Keratinocyte (primary cell): Measurements from ENCODE around the gene GLI3. TPM values are rescaled to one million over a fixed set of nuclear protein-coding genes. Genes with fewer than 3 reads are reported as not detected.

Experiments used
- DNase-seq: peaks from one replicate; pipeline ENCODE4 v3.0.0-alpha.2; 2011; ENCODE audit warnings: low read depth, missing footprints, low spot score
- FAIRE-seq: peaks from 2 replicates; lab custom pipeline; 2011; peaks lifted over from hg19 to GRCh38; lab: Jason Lieb, UNC
- H2AFZ ChIP-seq: 2 replicates; pipeline ENCODE4 v1.6.0; 2012; ENCODE audit warnings: low read length, control low read depth, inconsistent platforms; ENCODE audit not compliant: control insufficient read depth
- H3K27ac ChIP-seq: 2 replicates; pipeline ENCODE4 v1.5.1; 2011; ENCODE audit warnings: low read length; ENCODE audit not compliant: control insufficient read depth, insufficient read depth
- H3K27me3 ChIP-seq: 3 replicates; pipeline ENCODE4 v1.6.0; 2011; ENCODE audit warnings: low read length; ENCODE audit not compliant: control insufficient read depth, insufficient read depth; ENCODE audit errors: extremely low read depth
- H3K36me3 ChIP-seq, 2 experiments: 2 replicates in 1 of 2; 3 replicates in 1 of 2; pipeline ENCODE4 v1.5.1; 2011; ENCODE audit warnings: low read length in 2 of 2, mild to moderate bottlenecking in 1 of 2; ENCODE audit not compliant: control insufficient read depth in 2 of 2, insufficient read depth in 2 of 2; ENCODE audit errors: extremely low read depth in 1 of 2
- H3K4me1 ChIP-seq: 3 replicates; pipeline ENCODE4 v1.5.1; 2011; ENCODE audit warnings: low read length; ENCODE audit not compliant: control insufficient read depth, insufficient read depth; ENCODE audit errors: extremely low read depth
- H3K4me2 ChIP-seq: 3 replicates; pipeline ENCODE4 v1.6.0; 2011; ENCODE audit warnings: low read depth, low read length; ENCODE audit not compliant: control insufficient read depth, insufficient read depth; ENCODE audit errors: extremely low read depth
- H3K4me3 ChIP-seq, 3 experiments: fragments of 200-600 bp in 1 of 3; sonication (generic) in 1 of 3; 2 replicates in 2 of 3; 3 replicates in 1 of 3; pipeline ENCODE4 v1.5.1; 2011 to 2016; ENCODE audit warnings: low read length in 3 of 3, mild to moderate bottlenecking in 3 of 3, control low read depth in 2 of 3, inconsistent platforms in 1 of 3, low read depth in 1 of 3, mixed read lengths in 1 of 3, mixed run types in 1 of 3, moderate library complexity in 1 of 3; ENCODE audit not compliant: control insufficient read depth in 2 of 3, insufficient read depth in 2 of 3; ENCODE audit errors: extremely low read depth in 1 of 3
- H3K79me2 ChIP-seq: 2 replicates; pipeline ENCODE4 v1.6.0; 2012; ENCODE audit warnings: low read length; ENCODE audit not compliant: control insufficient read depth, insufficient read depth
- H3K9ac ChIP-seq: 3 replicates; pipeline ENCODE4 v1.6.0; 2011; ENCODE audit warnings: low read length; ENCODE audit not compliant: control insufficient read depth, insufficient read depth; ENCODE audit errors: extremely low read depth
- H3K9me1 ChIP-seq: 3 replicates; pipeline ENCODE4 v1.6.0; 2011; ENCODE audit warnings: low read length; ENCODE audit not compliant: control insufficient read depth, insufficient read depth; ENCODE audit errors: extremely low read depth
- H3K9me3 ChIP-seq: 2 replicates; pipeline ENCODE4 v1.5.1; 2012; ENCODE audit warnings: low read depth, low read length; ENCODE audit not compliant: control insufficient read depth
- H4K20me1 ChIP-seq: 3 replicates; pipeline ENCODE4 v1.6.0; 2011; ENCODE audit warnings: low read length; ENCODE audit not compliant: control insufficient read depth, insufficient read depth; ENCODE audit errors: extremely low read depth
- CTCF ChIP-seq, 3 experiments: IDR thresholded peaks in 1 of 3; conservative IDR thresholded peaks in 1 of 3; optimal IDR thresholded peaks in 1 of 3; 2 replicates in 2 of 3; 3 replicates in 1 of 3; pipeline versions ENCODE3 to v1.5.1; 2011; ENCODE audit warnings: low read length in 3 of 3, mild to moderate bottlenecking in 3 of 3, moderate library complexity in 2 of 3, control low read depth in 1 of 3, inconsistent platforms in 1 of 3; ENCODE audit not compliant: insufficient read depth in 2 of 3; ENCODE audit errors: extremely low read depth in 1 of 3
- EZH2 ChIP-seq: IDR thresholded peaks from one replicate; pipeline ENCODE4 v1.6.1; 2012; ENCODE audit warnings: inconsistent platforms, mild to moderate bottlenecking, low read length, moderate library complexity
- dilution Hi-C: fragments of 300-500 bp; cut with MboI; formaldehyde crosslinking; loops from one replicate; pipeline ENCODE4 v1.7.0; 2020; ENCODE audit warnings: low sequenced_read_pairs; ENCODE audit not compliant: extremely low pct_ligation_motif_present
- polyA plus RNA-seq, 5 experiments: library from polyadenylated mRNA; depleted of rRNA in 3 of 5; stranded (reverse) in 3 of 5; stranded (forward) in 1 of 5; unstranded in 1 of 5; fragments of >200 nt; gene quantifications; 1 replicate in 1 of 5; 2 replicates in 3 of 5; 3 replicates in 1 of 5; pipeline versions ENCODE4 v1.2.1 to v1.2.3, GENCODE V29; 2011 to 2012; ENCODE audit warnings: missing spikeins in 2 of 5, low read depth in 1 of 5, low replicate concordance in 1 of 5

GLI3 gene
- polyA plus RNA-seq, 1 donor (not counting 4 experiments of a cell fraction or from before 2014, with no cell fraction given), result 3.6 TPM

GRCh38 chr7:42096681-42097561 lies 140.1 kb downstream of the GLI3 start:
- H3K4me3 ChIP-seq, result no peak overlapping the region
- no peaks in the 10 kb centered on the region for H4K20me1 ChIP-seq
- peaks cover 40% of the 10 kb centered on the region for H3K4me1 ChIP-seq
- peak overlapping the region; percentile 42 for H3K9ac ChIP-seq
- no peaks in the 10 kb centered on the region for H3K27me3 ChIP-seq
- H3K9me3 ChIP-seq, result no peaks in the 10 kb centered on the region
- H3K36me3 ChIP-seq, result no peaks in the 10 kb centered on the region
- peak overlapping the region; percentile 58 for H3K4me2 ChIP-seq
- no peaks in the 10 kb centered on the region for H3K79me2 ChIP-seq
- H3K9me1 ChIP-seq, result no peaks in the 10 kb centered on the region
- no peak for DNase-seq
- no peak for FAIRE-seq
- no peak for TF ChIP-seq CTCF (optimal IDR thresholded peaks at IDR 0.05 in 1 of 3, IDR thresholded peaks at IDR 0.05 in 1 of 3, conservative IDR thresholded peaks at IDR 0.05 in 1 of 3; ENCODE audit: extremely low read depth in 1 of 3, insufficient read depth in 2 of 3, low read length in 3 of 3)
- no peak for TF ChIP-seq EZH2
- H3K27ac ChIP-seq, result peak overlapping the region; percentile 63
- no peak overlapping the region for H2AFZ ChIP-seq
- dilution Hi-C loops, result no loop called here

GRCh38 chr7:42096268-42096667 lies 140.7 kb downstream of the GLI3 start:
- Histone ChIP-seq H3K27me3 (no peaks in the 10 kb centered on the region), H3K4me2 (no peak overlapping the region), H3K36me3 (no peaks in the 10 kb centered on the region), H4K20me1 (no peaks in the 10 kb centered on the region), H3K9me3 (no peaks in the 10 kb centered on the region), H3K4me3 (no peak overlapping the region), H2AFZ (no peak overlapping the region), H3K27ac (no peak overlapping the region), H3K79me2 (no peaks in the 10 kb centered on the region), H3K9ac (no peak overlapping the region), H3K4me1 (peaks cover 40% of the 10 kb centered on the region), H3K9me1 (no peaks in the 10 kb centered on the region)
- TF ChIP-seq CTCF (optimal IDR thresholded peaks at IDR 0.05 in 1 of 3, IDR thresholded peaks at IDR 0.05 in 1 of 3, conservative IDR thresholded peaks at IDR 0.05 in 1 of 3; ENCODE audit: extremely low read depth in 1 of 3, insufficient read depth in 2 of 3, low read length in 3 of 3), result no peak
- no peak for TF ChIP-seq EZH2
- dilution Hi-C loops, result no loop called here
- no peak for DNase-seq
- FAIRE-seq, result no peak
